Natural killer cell (primary cell): ENCODE measurements around the gene OTOP2. TPM values are rescaled to one million over a fixed set of nuclear protein-coding genes. Genes with fewer than 3 reads are reported as not detected.

ENCODE experiments used
- ATAC-seq, 3 donors: fragments of 150-1000 bp in 2 of 3; fragments of 200-7000 bp in 1 of 3; cut with Tn5 transposase; 1 replicate in 1 of 3; 2 replicates in 2 of 3; pipeline ENCODE4 v1.10.0; 2021; ENCODE audit warnings: mild to moderate bottlenecking in 2 of 3, moderate library complexity in 2 of 3
- DNase-seq, 2 donors: peaks; one replicate each; pipeline versions ENCODE4 v3.0.0 to v3.0.0-alpha.2; 2013 to 2021; ENCODE audit warnings: mixed read lengths in 1 of 2
- H3K27ac ChIP-seq: one replicate; pipeline ENCODE4 v1.5.1; 2013; ENCODE audit warnings: mild to moderate bottlenecking, low read length
- H3K27me3 ChIP-seq: one replicate; pipeline ENCODE4 v1.6.1; 2013; ENCODE audit warnings: low read length; ENCODE audit not compliant: control insufficient read depth, insufficient read depth
- H3K36me3 ChIP-seq: one replicate; pipeline ENCODE4 v1.6.1; 2013; ENCODE audit warnings: low read length; ENCODE audit not compliant: control insufficient read depth, insufficient read depth
- H3K4me1 ChIP-seq: one replicate; pipeline ENCODE4 v1.6.1; 2013; ENCODE audit warnings: low read length; ENCODE audit not compliant: control insufficient read depth, insufficient read depth
- H3K4me3 ChIP-seq: one replicate; pipeline ENCODE4 v1.5.1; 2013; ENCODE audit warnings: low read length
- H3K9me3 ChIP-seq: one replicate; pipeline ENCODE4 v1.6.1; 2013; ENCODE audit warnings: low read length; ENCODE audit not compliant: control insufficient read depth, insufficient read depth
- H3K27ac Mint-ChIP-seq, 2 donors: one replicate each; pipeline ENCODE4 v1.8.0; 2022; ENCODE audit warnings: mild to moderate bottlenecking in 2 of 2, mixed read lengths in 2 of 2, moderate library complexity in 1 of 2
- H3K27me3 Mint-ChIP-seq, 2 donors: one replicate each; pipeline ENCODE4 v1.8.0; 2022; ENCODE audit warnings: low read depth in 2 of 2, mixed read lengths in 2 of 2
- H3K36me3 Mint-ChIP-seq: one replicate; pipeline ENCODE4 v1.8.0; 2022; ENCODE audit warnings: mixed read lengths
- H3K4me1 Mint-ChIP-seq, 2 donors: one replicate each; pipeline ENCODE4 v1.8.0; 2022; ENCODE audit warnings: mixed read lengths in 2 of 2
- H3K4me3 Mint-ChIP-seq: one replicate; pipeline ENCODE4 v1.8.0; 2022; ENCODE audit warnings: mild to moderate bottlenecking, moderate library complexity, mixed read lengths
- H3K9me3 Mint-ChIP-seq, 2 donors: one replicate each; pipeline ENCODE4 v1.8.0; 2022; ENCODE audit warnings: mixed read lengths in 2 of 2
- WGBS: methylation state at CpG from one replicate; pipeline ENCODE4 v1.1.7; 2013; ENCODE audit warnings: missing lambda C conversion rate; ENCODE audit not compliant: insufficient coverage; 5-methylcytosine and 5-hydroxymethylcytosine counted together
- intact Hi-C: fragments of 100-400 bp; cut with micrococcal nuclease; formaldehyde crosslinking; loops from one replicate; pipeline ENCODE4 v1.14.2; 2022
- total RNA-seq, 4 donors: library from RNA; stranded (reverse); fragments of 120-200 nt in 1 of 4; gene quantifications; one replicate each; pipeline versions ENCODE4 v1.2.3 to v1.2.4, GENCODE V29; 2013 to 2022
- TF ChIP-seq, protein P1 (sequence below): fragments of 200-600 bp; IDR thresholded peaks from one replicate; pipeline ENCODE4 v1.8.0; 2022; ENCODE audit warnings: antibody characterized with exemption

OTOP2 gene
- total RNA-seq, 3 donors from 2014 or later (not counting 1 experiment from before 2014, with no cell fraction given), result not detected

DNA sequence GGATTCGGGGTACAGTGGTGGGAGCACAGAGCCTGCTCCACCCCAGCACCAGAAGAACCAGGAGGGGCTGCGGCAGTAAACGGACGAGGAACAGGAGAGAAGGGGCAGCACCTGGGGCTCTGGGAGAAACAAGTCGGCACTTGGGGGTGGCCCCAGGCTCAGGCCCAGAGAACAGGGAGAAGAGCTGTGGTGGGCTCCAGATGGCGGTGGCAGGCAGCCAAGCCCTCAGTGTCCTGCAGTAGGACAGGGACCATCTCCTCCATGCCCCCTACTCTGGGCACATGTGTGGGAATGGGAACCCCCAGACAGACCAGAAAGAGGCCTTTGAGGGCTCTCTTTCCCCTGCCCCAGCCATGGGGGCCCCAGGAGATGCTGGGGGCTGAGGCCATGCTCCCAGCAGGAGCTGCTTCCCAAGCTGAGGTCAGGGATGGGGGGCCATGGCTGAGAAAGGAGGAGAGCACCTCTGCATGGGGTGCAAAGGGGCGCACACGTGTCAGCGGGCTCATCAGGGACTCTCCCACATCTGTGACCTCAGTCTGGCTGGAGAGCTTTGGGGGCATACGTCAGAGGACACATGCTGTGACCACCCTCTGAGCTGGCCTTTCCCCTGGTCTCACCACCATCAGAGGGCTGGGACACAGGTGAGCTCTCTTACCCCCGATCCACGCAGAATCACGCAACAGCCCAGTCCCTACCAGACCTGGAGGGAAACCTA, 7.8 kb upstream of the OTOP2 start:
- H3K36me3 ChIP-seq, result no peaks in the 10 kb centered on the region
- H3K27me3 ChIP-seq, result no peaks in the 10 kb centered on the region
- Mint-ChIP-seq H3K36me3 (no peaks in the 10 kb centered on the region), H3K9me3 (no peaks in the 10 kb centered on the region), H3K4me3 (no peak overlapping the region), H3K27ac (no peak overlapping the region), H3K27me3 (peaks cover 0 to 8% of the 10 kb centered on the region in 2 donors), H3K4me1 (no peaks in the 10 kb centered on the region)
- H3K4me1 ChIP-seq, result peaks cover 9% of the 10 kb centered on the region
- H3K27ac ChIP-seq, result no peak overlapping the region
- no peak for DNase-seq
- peak in 1 of 3 donors; percentile 17 for ATAC-seq
- no peak overlapping the region for H3K4me3 ChIP-seq
- no peaks in the 10 kb centered on the region for H3K9me3 ChIP-seq
- 92% methylated on average over 13 of the region's 13 CpGs for WGBS
- TF ChIP-seq, protein P1, sequence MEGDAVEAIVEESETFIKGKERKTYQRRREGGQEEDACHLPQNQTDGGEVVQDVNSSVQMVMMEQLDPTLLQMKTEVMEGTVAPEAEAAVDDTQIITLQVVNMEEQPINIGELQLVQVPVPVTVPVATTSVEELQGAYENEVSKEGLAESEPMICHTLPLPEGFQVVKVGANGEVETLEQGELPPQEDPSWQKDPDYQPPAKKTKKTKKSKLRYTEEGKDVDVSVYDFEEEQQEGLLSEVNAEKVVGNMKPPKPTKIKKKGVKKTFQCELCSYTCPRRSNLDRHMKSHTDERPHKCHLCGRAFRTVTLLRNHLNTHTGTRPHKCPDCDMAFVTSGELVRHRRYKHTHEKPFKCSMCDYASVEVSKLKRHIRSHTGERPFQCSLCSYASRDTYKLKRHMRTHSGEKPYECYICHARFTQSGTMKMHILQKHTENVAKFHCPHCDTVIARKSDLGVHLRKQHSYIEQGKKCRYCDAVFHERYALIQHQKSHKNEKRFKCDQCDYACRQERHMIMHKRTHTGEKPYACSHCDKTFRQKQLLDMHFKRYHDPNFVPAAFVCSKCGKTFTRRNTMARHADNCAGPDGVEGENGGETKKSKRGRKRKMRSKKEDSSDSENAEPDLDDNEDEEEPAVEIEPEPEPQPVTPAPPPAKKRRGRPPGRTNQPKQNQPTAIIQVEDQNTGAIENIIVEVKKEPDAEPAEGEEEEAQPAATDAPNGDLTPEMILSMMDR, result no peak
- intact Hi-C loops, result no loop called here

DNA sequence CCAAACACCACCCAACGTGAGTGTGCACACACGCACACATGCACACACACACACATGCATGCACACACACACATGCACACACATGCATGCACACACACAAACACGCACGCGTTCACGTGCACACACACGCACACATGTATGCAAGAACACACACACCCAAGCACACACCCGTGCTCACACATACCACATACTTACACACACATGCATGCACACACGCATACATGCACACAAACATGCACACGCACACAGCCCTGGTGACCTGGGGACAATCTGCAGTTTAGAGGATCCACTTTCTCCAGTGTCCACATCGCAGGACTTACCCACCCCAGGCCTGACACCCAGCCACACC, 7.2 kb upstream of the OTOP2 start:
- Mint-ChIP-seq H3K9me3 (no peaks in the 10 kb centered on the region), H3K27me3 (peaks cover 0 to 11% of the 10 kb centered on the region in 2 donors), H3K4me1 (no peaks in the 10 kb centered on the region), H3K27ac (no peak overlapping the region), H3K4me3 (no peak overlapping the region), H3K36me3 (no peaks in the 10 kb centered on the region)
- no peaks in the 10 kb centered on the region for H3K36me3 ChIP-seq
- TF ChIP-seq, protein P1, result no peak
- WGBS, result 92% methylated on average over 11 of the region's 11 CpGs
- intact Hi-C loops, result no loop called here
- H3K27ac ChIP-seq, result no peak overlapping the region
- no peaks in the 10 kb centered on the region for H3K9me3 ChIP-seq
- H3K4me1 ChIP-seq, result peaks cover 9% of the 10 kb centered on the region
- H3K27me3 ChIP-seq, result no peaks in the 10 kb centered on the region
- H3K4me3 ChIP-seq, result no peak overlapping the region
- ATAC-seq (peak in 1 of 3 donors; percentile 27), DNase-seq (no peak)

DNA sequence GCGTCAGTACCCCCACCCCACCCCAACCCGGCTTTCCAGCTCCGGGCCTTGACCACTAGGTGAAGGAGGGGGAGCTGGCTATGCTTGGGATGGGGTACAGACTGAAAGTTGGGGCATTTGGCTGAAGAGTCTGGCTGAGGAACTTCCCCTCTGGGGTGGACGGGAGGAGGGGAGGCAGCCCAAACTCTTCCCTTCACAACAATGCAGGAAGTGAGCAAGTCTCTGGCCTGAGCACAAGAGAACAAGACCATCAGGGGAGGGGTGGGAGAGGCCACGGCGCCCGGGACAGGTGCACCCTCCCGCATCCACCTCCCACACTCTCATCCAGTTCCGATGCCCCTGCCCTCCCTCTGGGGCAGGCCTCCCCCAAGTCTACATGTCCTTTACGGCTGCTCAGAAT, 6.6 kb upstream of the OTOP2 start:
- Mint-ChIP-seq H3K27ac (no peak overlapping the region), H3K4me3 (no peak overlapping the region), H3K27me3 (peaks cover 0 to 12% of the 10 kb centered on the region in 2 donors), H3K4me1 (peaks cover 0 to under 1% of the 10 kb centered on the region in 2 donors), H3K36me3 (no peaks in the 10 kb centered on the region), H3K9me3 (no peaks in the 10 kb centered on the region)
- peaks cover 3% of the 10 kb centered on the region for H3K27me3 ChIP-seq
- no peak overlapping the region for H3K4me3 ChIP-seq
- H3K36me3 ChIP-seq, result no peaks in the 10 kb centered on the region
- ATAC-seq (no peak), DNase-seq (no peak)
- WGBS, result 33% methylated on average over 6 of the region's 10 CpGs
- no peak overlapping the region for H3K27ac ChIP-seq
- TF ChIP-seq, protein P1, result no peak
- intact Hi-C loops, result no loop called here
- peaks cover 9% of the 10 kb centered on the region for H3K4me1 ChIP-seq
- no peaks in the 10 kb centered on the region for H3K9me3 ChIP-seq

DNA sequence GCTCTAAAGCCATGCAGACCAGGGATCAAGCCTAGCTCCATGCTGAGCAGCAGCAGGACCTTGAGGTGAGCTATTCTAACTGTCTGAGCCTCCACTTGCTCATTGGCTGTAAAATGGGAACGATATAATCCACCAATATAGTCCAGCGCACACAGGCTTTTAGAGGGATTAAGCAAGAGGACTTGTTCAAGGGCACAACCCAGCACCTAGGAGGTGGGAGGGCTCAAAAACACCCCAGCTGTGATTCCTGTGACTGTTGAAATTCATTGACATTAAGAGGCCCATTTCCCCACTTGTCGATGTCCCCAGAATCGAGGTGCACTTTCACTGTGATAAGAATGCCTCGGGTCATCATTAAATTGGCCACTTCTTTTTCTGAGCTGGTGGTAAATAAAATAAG, 5.2 kb upstream of the OTOP2 start:
- no peaks in the 10 kb centered on the region for H3K9me3 Mint-ChIP-seq
- no peak overlapping the region for H3K27ac Mint-ChIP-seq
- Histone ChIP-seq H3K9me3 (no peaks in the 10 kb centered on the region), H3K36me3 (no peaks in the 10 kb centered on the region), H3K27ac (no peak overlapping the region), H3K4me3 (no peak overlapping the region), H3K27me3 (peaks cover 12% of the 10 kb centered on the region), H3K4me1 (peaks cover 22% of the 10 kb centered on the region)
- no peak for ATAC-seq
- H3K27me3 Mint-ChIP-seq, result peaks cover 0 to 18% of the 10 kb centered on the region in 2 donors
- H3K4me1 Mint-ChIP-seq, result peaks cover 0 to 8% of the 10 kb centered on the region in 2 donors
- no peak overlapping the region for H3K4me3 Mint-ChIP-seq
- TF ChIP-seq, protein P1, result no peak
- intact Hi-C loops, result no loop called here
- H3K36me3 Mint-ChIP-seq, result no peaks in the 10 kb centered on the region
- DNase-seq, result no peak
- WGBS, result 93% methylated on average over 5 of the region's 5 CpGs
